MCF 10A (cell line): Measurements from ENCODE around the gene RDH8. TPM values are rescaled to one million over a fixed set of nuclear protein-coding genes. Genes with fewer than 3 reads are reported as not detected.

ENCODE experiments used
- BruUV-seq: library from RNA; stranded (reverse); fragments of 400-500 nt; replicated peaks from 2 replicates; lab custom pipeline; 2021; lab: Mats Ljungman, UMichigan
- CTCF ChIA-PET: fragments of 300-600 bp; sonication (Branson Sonifier 250); formaldehyde crosslinking; extraction: SDS; loops from one replicate; lab custom pipeline; 2021; ENCODE audit warnings: antibody characterized with exemption, inconsistent platforms; lab: Yijun Ruan, JAX
- POLR2A ChIA-PET: fragments of 300-600, 350-650 bp; sonication (Branson Sonifier 250); formaldehyde crosslinking; extraction: SDS; loops from one replicate; lab custom pipeline; 2020; ENCODE audit warnings: antibody characterized with exemption, inconsistent platforms; lab: Yijun Ruan, JAX
- DNase-seq: peaks from one replicate; pipeline ENCODE4 v3.0.0-alpha.2; 2018; ENCODE audit not compliant: unreplicated experiment
- H3K27ac Mint-ChIP-seq: one replicate; pipeline ENCODE4 v1.8.0; 2022; ENCODE audit warnings: mild to moderate bottlenecking, low read depth, mixed read lengths; ENCODE audit not compliant: unreplicated experiment
- H3K27me3 Mint-ChIP-seq: one replicate; pipeline ENCODE4 v1.8.0; 2022; ENCODE audit warnings: mixed read lengths; ENCODE audit not compliant: insufficient read depth, unreplicated experiment
- H3K36me3 Mint-ChIP-seq: one replicate; pipeline ENCODE4 v1.8.0; 2022; ENCODE audit warnings: mild to moderate bottlenecking, moderate library complexity, mixed read lengths; ENCODE audit not compliant: insufficient read depth, unreplicated experiment
- H3K4me1 Mint-ChIP-seq: one replicate; pipeline ENCODE4 v1.8.0; 2022; ENCODE audit warnings: mixed read lengths; ENCODE audit not compliant: insufficient read depth, unreplicated experiment
- H3K4me3 Mint-ChIP-seq: one replicate; pipeline ENCODE4 v1.8.0; 2022; ENCODE audit warnings: mild to moderate bottlenecking, moderate library complexity, mixed read lengths; ENCODE audit not compliant: unreplicated experiment
- H3K9me3 Mint-ChIP-seq: one replicate; pipeline ENCODE4 v1.8.0; 2022; ENCODE audit warnings: mixed read lengths; ENCODE audit not compliant: unreplicated experiment
- CTCF ChIP-seq: fragments of 200-600 bp; IDR thresholded peaks from one replicate; pipeline ENCODE4 v1.8.0; 2022; ENCODE audit warnings: antibody characterized with exemption, mild to moderate bottlenecking; ENCODE audit not compliant: unreplicated experiment
- intact Hi-C: fragments of 100-400 bp; cut with micrococcal nuclease; formaldehyde crosslinking; loops from 2 replicates; pipeline ENCODE4 v1.14.1; 2022
- total RNA-seq: library from RNA; stranded (reverse); gene quantifications from 2 replicates; pipeline ENCODE4 v1.2.3, GENCODE V29; 2022

The RDH8 gene
- total RNA-seq, 1 experiment from 2014 or later, result not detected

GRCh38 chr19:9972103-9972502 is 41.2 kb upstream of the RDH8 start:
- TF ChIP-seq CTCF, result no peak
- POLR2A ChIA-PET, result no interaction called here

GRCh38 chr19:9981406-9982260 is 31.6 kb upstream of the RDH8 start:
- no peaks in the 10 kb centered on the region for H3K36me3 Mint-ChIP-seq
- ChIA-PET POLR2A (no interaction called here), CTCF (interaction anchor here (0.7 kb wide), 1 partner anchor 20 kb away, joined by 5 read pairs; no protein-coding TSS in a partner anchor)
- TF ChIP-seq CTCF, result no peak
- no peaks in the 10 kb centered on the region for H3K4me1 Mint-ChIP-seq
- peaks cover 31% of the 10 kb centered on the region for H3K27me3 Mint-ChIP-seq
- no peak overlapping the region for H3K4me3 Mint-ChIP-seq
- no peak overlapping the region for H3K27ac Mint-ChIP-seq
- intact Hi-C loops, result no loop called here
- no peaks in the 10 kb centered on the region for H3K9me3 Mint-ChIP-seq
- DNase-seq, result peak; percentile 23
- no TSS peak for BruUV-seq

More at GRCh38 chr19:9972103-9972502, 41.2 kb upstream of the RDH8 start:
- Mint-ChIP-seq H3K36me3 (no peaks in the 10 kb centered on the region), H3K9me3 (no peaks in the 10 kb centered on the region), H3K27ac (no peak overlapping the region), H3K4me3 (no peak overlapping the region), H3K27me3 (peaks cover 19% of the 10 kb centered on the region), H3K4me1 (no peaks in the 10 kb centered on the region)
- intact Hi-C loops, result no loop called here
- CTCF ChIA-PET, result no interaction called here
- no TSS peak for BruUV-seq
- DNase-seq, result no peak

- intact Hi-C loops, result no loop called here
- Mint-ChIP-seq H3K36me3 (no peaks in the 10 kb centered on the region), H3K27me3 (peaks cover 23% of the 10 kb centered on the region), H3K4me1 (no peaks in the 10 kb centered on the region), H3K9me3 (no peaks in the 10 kb centered on the region), H3K4me3 (no peak overlapping the region), H3K27ac (no peak overlapping the region)
- no TSS peak for BruUV-seq
- ChIA-PET POLR2A (no interaction called here), CTCF (interaction anchor here (0.6 to 4.7 kb wide), 2 partner anchors 14 to 82 kb away, joined by 3 to 24 read pairs; no protein-coding TSS in a partner anchor)
- TF ChIP-seq CTCF, result no peak
- DNase-seq, result no peak
Measured at GRCh38 chr19:9986787-9987281, 26.4 kb upstream of the RDH8 start.

GRCh38 chr19:9989504-9989903 is 23.8 kb upstream of the RDH8 start:
- Mint-ChIP-seq H3K27ac (no peak overlapping the region), H3K36me3 (no peaks in the 10 kb centered on the region), H3K9me3 (no peaks in the 10 kb centered on the region), H3K27me3 (no peaks in the 10 kb centered on the region), H3K4me3 (no peak overlapping the region), H3K4me1 (no peaks in the 10 kb centered on the region)
- ChIA-PET POLR2A (no interaction called here), CTCF (interaction anchor here (0.6 to 4.7 kb wide), 4 partner anchors 11 to 165 kb away, joined by 3 to 24 read pairs (median 6); no protein-coding TSS in a partner anchor)
- no TSS peak for BruUV-seq
- TF ChIP-seq CTCF, result no peak
- intact Hi-C loops, result no loop called here
- DNase-seq, result no peak
